K562 (cell line): ENCODE data around the gene DPEP2. TPM values are rescaled to one million over a fixed set of nuclear protein-coding genes. Genes with fewer than 3 reads are reported as not detected.

ENCODE experiments used
- ATAC-seq: fragments of 200-7000 bp; cut with Tn5 transposase; 3 replicates; pipeline ENCODE4 v1.9.1; 2020; ENCODE audit warnings: moderate library complexity
- BruUV-seq: library from RNA; stranded (reverse); fragments of 400-500 nt; replicated peaks from 2 replicates; lab custom pipeline; 2021; lab: Mats Ljungman, UMichigan
- CTCF ChIA-PET: fragments of 300-600 bp; formaldehyde crosslinking; extraction: SDS; loops from one replicate; lab custom pipeline; 2021; ENCODE audit warnings: low intra/inter-chr PET ratio; lab: Yijun Ruan, JAX
- POLR2A ChIA-PET: fragments of 300-600, 350-650 bp; sonication (Branson Sonifier 250); formaldehyde crosslinking; extraction: SDS; loops from one replicate; lab custom pipeline; 2021; ENCODE audit warnings: antibody characterized with exemption, inconsistent platforms; lab: Yijun Ruan, JAX
- DNase-seq, 4 experiments: peaks; one replicate each; pipeline versions ENCODE4 v3.0.0 to v3.0.0-alpha.2; 2011 to 2018; ENCODE audit warnings: low spot score in 3 of 4, mixed read lengths in 3 of 4; ENCODE audit errors: extremely low read depth in 1 of 4
- FAIRE-seq: peaks from 2 replicates; lab custom pipeline; 2011; peaks lifted over from hg19 to GRCh38; lab: Jason Lieb, UNC
- H2AFZ ChIP-seq: 2 replicates; pipeline ENCODE4 v1.6.0; 2011; ENCODE audit warnings: low read depth, low read length, control low read depth, inconsistent platforms
- H3K27ac ChIP-seq: fragments of 200-600 bp; 3 replicates; pipeline ENCODE4 v1.8.0; 2011; ENCODE audit warnings: low read depth, mild to moderate bottlenecking, control low read depth, inconsistent platforms, low read length, moderate library complexity, mixed read lengths; ENCODE audit errors: extremely low read depth
- H3K27me3 ChIP-seq, 2 experiments: fragments of 300-600 bp in 1 of 2; 2 replicates in 1 of 2; 3 replicates in 1 of 2; pipeline versions ENCODE4 v1.6.0 to v1.8.0; 2011; ENCODE audit warnings: inconsistent platforms in 2 of 2, low read length in 2 of 2, mild to moderate bottlenecking in 1 of 2, mixed read lengths in 1 of 2, moderate library complexity in 1 of 2; ENCODE audit not compliant: control insufficient read depth in 2 of 2, insufficient read depth in 2 of 2
- H3K36me3 ChIP-seq: fragments of 300-600 bp; 3 replicates; pipeline ENCODE4 v1.8.0; 2011; ENCODE audit warnings: mild to moderate bottlenecking, low read length, inconsistent platforms; ENCODE audit not compliant: control insufficient read depth, insufficient read depth
- H3K4me1 ChIP-seq, 2 experiments: fragments of 200-600 bp in 1 of 2; replicated peaks in 1 of 2; 2 replicates in 1 of 2; 3 replicates in 1 of 2; pipeline versions ENCODE4 v1.5.1 to v1.8.0; 2011; ENCODE audit warnings: inconsistent platforms in 2 of 2, low read length in 2 of 2, mild to moderate bottlenecking in 1 of 2, mixed read lengths in 1 of 2, moderate library complexity in 1 of 2; ENCODE audit not compliant: control insufficient read depth in 2 of 2, insufficient read depth in 2 of 2
- H3K4me2 ChIP-seq: 2 replicates; pipeline ENCODE4 v1.6.1; 2011; ENCODE audit warnings: low read length, control low read depth, inconsistent platforms, mixed read lengths; ENCODE audit not compliant: insufficient read depth
- H3K4me3 ChIP-seq: fragments of 200-600 bp; sonication (generic), shearing (Covaris generic); 2 replicates; pipeline ENCODE4 v1.5.1; 2016; ENCODE audit warnings: control low read depth, inconsistent platforms
- H3K79me2 ChIP-seq: fragments of 200-600 bp; 3 replicates; pipeline ENCODE4 v1.8.0; 2011; ENCODE audit warnings: low read length, inconsistent platforms; ENCODE audit not compliant: control insufficient read depth, insufficient read depth
- H3K9ac ChIP-seq, 2 experiments: 2 replicates each; pipeline versions ENCODE4 v1.6.0 to v1.6.1; 2011; ENCODE audit warnings: low read depth in 2 of 2, low read length in 2 of 2, control low read depth in 1 of 2, inconsistent platforms in 1 of 2, mild to moderate bottlenecking in 1 of 2, mixed read lengths in 1 of 2; ENCODE audit not compliant: insufficient read depth in 1 of 2
- H3K9me1 ChIP-seq: one replicate; pipeline ENCODE4 v1.6.0; 2011; ENCODE audit warnings: inconsistent platforms, mild to moderate bottlenecking, low read length, moderate library complexity; ENCODE audit not compliant: control insufficient read depth, insufficient read depth
- H3K9me3 ChIP-seq: replicated peaks from 2 replicates; pipeline ENCODE4 v1.5.1; 2011; ENCODE audit warnings: low read depth, low read length, inconsistent platforms; ENCODE audit not compliant: control insufficient read depth, insufficient read depth
- H4K20me1 ChIP-seq: replicated peaks from 2 replicates; pipeline ENCODE4 v1.6.1; 2011; ENCODE audit warnings: low read length, inconsistent platforms, mixed read lengths; ENCODE audit not compliant: control insufficient read depth, insufficient read depth
- KLF1 ChIP-seq: fragments of 450-650 bp; IDR thresholded peaks from 2 replicates; pipeline ENCODE4 v1.6.1; 2016; ENCODE audit warnings: missing genetic modification characterization, missing compliant biosample characterization
- NEUROD1 ChIP-seq: fragments of 150-350 bp; IDR thresholded peaks from 2 replicates; pipeline ENCODE4 v1.6.1; 2014; ENCODE audit warnings: borderline replicate concordance, low read length, low read depth; ENCODE audit not compliant: partially characterized antibody
- U2AF2 ChIP-seq: fragments of 200-400 bp; formaldehyde crosslinking; optimal IDR thresholded peaks from 2 replicates; pipeline ENCODE3; 2017; ENCODE audit warnings: low read depth, mild to moderate bottlenecking, low read length
- ZFP30 ChIP-seq: fragments of 250-450 bp; sonication (Bioruptor Pico); IDR thresholded peaks from 2 replicates; pipeline ENCODE4 v1.8.0; 2022; ENCODE audit warnings: moderate library complexity, mild to moderate bottlenecking, inconsistent platforms, borderline replicate concordance
- ZNF644 ChIP-seq: fragments of 200-800 bp; sonication (Bioruptor generic); IDR thresholded peaks from 2 replicates; pipeline ENCODE4 v1.6.1; 2016; ENCODE audit warnings: low read depth, missing genetic modification characterization, missing compliant biosample characterization
- WGBS: fragments of 100-300 bp; shearing (Covaris generic); methylation state at CpG from one replicate; pipeline ENCODE4 v1.1.6; 2016; ENCODE audit warnings: low coverage, mixed read lengths; ENCODE audit not compliant: insufficient coverage; ENCODE audit errors: missing lambda C conversion rate; 5-methylcytosine and 5-hydroxymethylcytosine counted together
- in situ Hi-C: fragments of 300-500 bp; cut with MboI; formaldehyde crosslinking; loops from 4 replicates; pipeline ENCODE4 v1.15.0; 2018; ENCODE audit warnings: inconsistent platforms, mixed read lengths
- intact Hi-C: fragments of 100-400 bp; cut with micrococcal nuclease; formaldehyde crosslinking; loops from 2 replicates; pipeline ENCODE4 v1.14.2; 2022
- polyA plus RNA-seq, 8 experiments: library from polyadenylated mRNA; depleted of rRNA in 4 of 8; stranded (reverse) in 5 of 8; unstranded in 3 of 8; fragments of >200 nt; fragmentation: Nextera tagmentation in 2 of 8; fragmentation: Illumina TruSeq in 1 of 8; extraction: Ambion mirVana in 2 of 8; extraction: Trizol in 1 of 8; gene quantifications; 2 replicates each; pipeline versions ENCODE4 v1.2.1 to v1.2.3, GENCODE V29; 2011 to 2014; ENCODE audit warnings: inconsistent platforms in 1 of 8, missing spikeins in 1 of 8
- total RNA-seq, 7 experiments: library from RNA; depleted of rRNA in 6 of 7; stranded (reverse); fragments of >200 nt in 6 of 7; fragmentation: Illumina TruSeq in 2 of 7; extraction: Trizol in 2 of 7; gene quantifications; 2 replicates each; pipeline versions ENCODE4 v1.2.1 to v1.2.3, GENCODE V29; 2011 to 2021; ENCODE audit warnings: low replicate concordance in 1 of 7
- TF ChIP-seq, protein P1 (sequence below): sonication (generic); formaldehyde crosslinking; IDR thresholded peaks from 2 replicates; pipeline ENCODE4 v1.8.0; 2022; ENCODE audit warnings: mild to moderate bottlenecking, missing genetic modification reagents
- TF ChIP-seq, protein P2 (sequence below): fragments of 450-650 bp; IDR thresholded peaks from one replicate; pipeline ENCODE4 v1.6.1; 2018; ENCODE audit warnings: mild to moderate bottlenecking, moderate library complexity; ENCODE audit not compliant: partially characterized antibody
- TF ChIP-seq, protein P3 (sequence below): sonication (generic); formaldehyde crosslinking; IDR thresholded peaks from 2 replicates; pipeline ENCODE4 v1.8.0; 2022; ENCODE audit warnings: mild to moderate bottlenecking, missing genetic modification reagents
- TF ChIP-seq, protein P4 (sequence below): sonication (generic); formaldehyde crosslinking; IDR thresholded peaks from 2 replicates; pipeline ENCODE4 v1.8.1; 2023; ENCODE audit warnings: mild to moderate bottlenecking, missing genetic modification reagents

Gene DPEP2
- total and polyA plus RNA-seq, 9 of the 15 experiments (the other 6 are each of a cell fraction or from before 2014, with no cell fraction given) = 0.14 to 1.2 (median 0.38) TPM

DNA sequence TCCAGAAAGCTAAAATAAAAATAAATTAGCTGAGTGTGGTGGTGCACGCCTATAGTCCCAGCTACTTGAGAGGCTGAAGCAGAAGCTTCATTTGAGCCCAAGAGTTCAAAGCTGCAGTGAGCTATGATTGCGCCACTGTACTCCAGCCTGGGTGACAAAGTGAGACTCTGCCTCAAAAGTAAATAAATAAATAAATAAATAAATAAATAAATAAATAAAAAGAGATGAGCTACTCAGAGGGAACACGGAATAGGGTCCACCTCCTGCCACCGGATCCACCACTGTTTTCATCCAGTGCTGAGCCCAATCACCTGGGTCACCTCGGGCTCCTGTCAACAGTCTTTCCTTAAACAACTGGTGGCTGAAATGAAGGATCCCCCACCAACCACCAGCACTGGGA lies 12.3 kb downstream of the DPEP2 start:
- FAIRE-seq = no peak
- intact Hi-C loops (no loop called here), in situ Hi-C loops (no loop called here)
- Histone ChIP-seq H3K27me3 (no peaks in the 10 kb centered on the region), H3K36me3 (no peaks in the 10 kb centered on the region), H3K4me3 (no peak overlapping the region), H3K27ac (no peak overlapping the region), H3K9me1 (no peaks in the 10 kb centered on the region), H3K4me1 (peaks cover 19 to 20% of the 10 kb centered on the region in 2 experiments), H2AFZ (peak overlapping the region; percentile 79), H3K9ac (no peak overlapping the region; a peak in 1 of 4 replicates), H4K20me1 (no peaks in the 10 kb centered on the region), H3K4me2 (no peak overlapping the region), H3K79me2 (no peaks in the 10 kb centered on the region), H3K9me3 (no peaks in the 10 kb centered on the region)
- DNase-seq = no peak
- BruUV-seq = no TSS peak
- WGBS = 59% methylated on average over 5 of the region's 5 CpGs
- no peak for ATAC-seq
- CTCF ChIA-PET = no interaction called here
- no peak for TF ChIP-seq U2AF2
- TF ChIP-seq, protein P1, sequence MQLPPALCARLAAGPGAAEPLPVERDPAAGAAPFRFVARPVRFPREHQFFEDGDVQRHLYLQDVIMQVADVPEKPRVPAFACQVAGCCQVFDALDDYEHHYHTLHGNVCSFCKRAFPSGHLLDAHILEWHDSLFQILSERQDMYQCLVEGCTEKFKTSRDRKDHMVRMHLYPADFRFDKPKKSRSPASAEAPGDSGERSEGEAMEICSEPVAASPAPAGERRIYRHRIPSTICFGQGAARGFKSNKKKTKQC (CRISPR knock-in tag) = no peak
- no peak for TF ChIP-seq ZNF644
- POLR2A ChIA-PET = interaction anchor here (0.7 to 1.5 kb wide), 2 partner anchors 35 to 44 kb away, joined by 3 to 5 read pairs; partner anchors contain the start of genes DDX28 and DUS2

DNA sequence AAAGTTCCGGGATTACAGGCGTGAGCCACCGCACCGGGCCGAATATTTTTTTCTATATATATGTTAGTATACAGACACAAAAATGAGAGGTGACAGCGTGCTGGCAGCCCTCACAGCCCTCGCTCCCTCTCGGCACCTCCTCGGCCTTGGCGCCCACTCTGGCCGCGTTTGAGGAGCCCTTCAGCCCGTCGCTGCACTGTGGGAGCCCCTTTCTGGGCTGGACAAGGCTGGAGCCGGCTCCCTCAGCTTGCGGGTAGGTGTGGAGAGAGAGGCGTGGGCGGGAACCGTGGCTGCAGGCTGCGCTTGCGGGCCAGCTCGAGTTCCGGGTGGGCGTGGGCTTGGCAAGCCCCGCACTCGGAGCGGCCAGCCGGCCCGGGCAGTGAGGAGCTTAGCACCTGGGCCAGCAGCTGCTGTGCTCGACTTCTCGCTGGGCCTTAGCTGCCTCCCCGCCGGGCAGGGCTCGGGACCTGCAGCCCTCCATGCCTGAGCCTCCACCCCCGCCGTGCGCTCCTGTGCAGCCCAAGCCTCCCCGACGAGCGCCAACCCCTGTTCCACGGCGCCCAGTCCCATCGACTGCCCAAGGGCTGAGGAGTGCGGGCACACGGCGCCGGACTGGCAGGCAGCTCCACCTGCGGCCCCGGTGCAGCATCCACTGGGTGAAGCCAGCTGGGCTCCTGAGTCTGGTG lies 17.1 kb downstream of the DPEP2 start:
- no peak overlapping the region for H3K4me2 ChIP-seq
- H4K20me1 ChIP-seq = no peaks in the 10 kb centered on the region
- no peak overlapping the region for H3K27ac ChIP-seq
- BruUV-seq = no TSS peak
- WGBS = 82% methylated on average over 38 of the region's 49 CpGs
- H3K27me3 ChIP-seq = peaks cover 0 to 4% of the 10 kb centered on the region in 2 experiments; a peak in 1 of 5 replicates
- no peaks in the 10 kb centered on the region for H3K79me2 ChIP-seq
- ATAC-seq (no peak), FAIRE-seq (no peak)
- CTCF ChIA-PET = no interaction called here
- intact Hi-C loops = no loop called here
- H2AFZ ChIP-seq = no peak overlapping the region
- no peaks in the 10 kb centered on the region for H3K9me3 ChIP-seq
- no peaks in the 10 kb centered on the region for H3K36me3 ChIP-seq
- H3K4me1 ChIP-seq = peaks cover 14 to 27% of the 10 kb centered on the region in 2 experiments
- H3K9ac ChIP-seq = no peak overlapping the region
- no peaks in the 10 kb centered on the region for H3K9me1 ChIP-seq
- no peak overlapping the region for H3K4me3 ChIP-seq
- no peak for TF ChIP-seq NEUROD1
- no peak for TF ChIP-seq ZFP30 (CRISPR knock-in tag)
- TF ChIP-seq, protein P2, sequence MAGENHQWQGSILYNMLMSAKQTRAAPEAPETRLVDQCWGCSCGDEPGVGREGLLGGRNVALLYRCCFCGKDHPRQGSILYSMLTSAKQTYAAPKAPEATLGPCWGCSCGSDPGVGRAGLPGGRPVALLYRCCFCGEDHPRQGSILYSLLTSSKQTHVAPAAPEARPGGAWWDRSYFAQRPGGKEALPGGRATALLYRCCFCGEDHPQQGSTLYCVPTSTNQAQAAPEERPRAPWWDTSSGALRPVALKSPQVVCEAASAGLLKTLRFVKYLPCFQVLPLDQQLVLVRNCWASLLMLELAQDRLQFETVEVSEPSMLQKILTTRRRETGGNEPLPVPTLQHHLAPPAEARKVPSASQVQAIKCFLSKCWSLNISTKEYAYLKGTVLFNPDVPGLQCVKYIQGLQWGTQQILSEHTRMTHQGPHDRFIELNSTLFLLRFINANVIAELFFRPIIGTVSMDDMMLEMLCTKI = no peak
- TF ChIP-seq, protein P3, sequence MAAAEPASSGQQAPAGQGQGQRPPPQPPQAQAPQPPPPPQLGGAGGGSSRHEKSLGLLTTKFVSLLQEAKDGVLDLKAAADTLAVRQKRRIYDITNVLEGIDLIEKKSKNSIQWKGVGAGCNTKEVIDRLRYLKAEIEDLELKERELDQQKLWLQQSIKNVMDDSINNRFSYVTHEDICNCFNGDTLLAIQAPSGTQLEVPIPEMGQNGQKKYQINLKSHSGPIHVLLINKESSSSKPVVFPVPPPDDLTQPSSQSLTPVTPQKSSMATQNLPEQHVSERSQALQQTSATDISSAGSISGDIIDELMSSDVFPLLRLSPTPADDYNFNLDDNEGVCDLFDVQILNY = no peak
- TF ChIP-seq, protein P4, sequence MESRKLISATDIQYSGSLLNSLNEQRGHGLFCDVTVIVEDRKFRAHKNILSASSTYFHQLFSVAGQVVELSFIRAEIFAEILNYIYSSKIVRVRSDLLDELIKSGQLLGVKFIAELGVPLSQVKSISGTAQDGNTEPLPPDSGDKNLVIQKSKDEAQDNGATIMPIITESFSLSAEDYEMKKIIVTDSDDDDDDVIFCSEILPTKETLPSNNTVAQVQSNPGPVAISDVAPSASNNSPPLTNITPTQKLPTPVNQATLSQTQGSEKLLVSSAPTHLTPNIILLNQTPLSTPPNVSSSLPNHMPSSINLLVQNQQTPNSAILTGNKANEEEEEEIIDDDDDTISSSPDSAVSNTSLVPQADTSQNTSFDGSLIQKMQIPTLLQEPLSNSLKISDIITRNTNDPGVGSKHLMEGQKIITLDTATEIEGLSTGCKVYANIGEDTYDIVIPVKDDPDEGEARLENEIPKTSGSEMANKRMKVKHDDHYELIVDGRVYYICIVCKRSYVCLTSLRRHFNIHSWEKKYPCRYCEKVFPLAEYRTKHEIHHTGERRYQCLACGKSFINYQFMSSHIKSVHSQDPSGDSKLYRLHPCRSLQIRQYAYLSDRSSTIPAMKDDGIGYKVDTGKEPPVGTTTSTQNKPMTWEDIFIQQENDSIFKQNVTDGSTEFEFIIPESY (CRISPR knock-in tag) = 0 out of 2 replicates have a peak, but pooled peaks have one; percentile 25
- TF ChIP-seq KLF1 (tag) = no peak
- TF ChIP-seq, all 486 proteins: peak for 1
- POLR2A ChIA-PET = interaction anchor here (0.7 to 1.5 kb wide), 3 partner anchors 9 to 16 kb away, joined by 3 to 4 read pairs (median 3); no protein-coding TSS in a partner anchor
- in situ Hi-C loops = no loop called here
- DNase-seq = no peak
